Measurements from ENCODE around the gene CAPSL.
"Not testable (repeated sequence)": the region's sequence is repeated elsewhere in the genome, so short reads cannot be mapped to it uniquely, and the experiment has no call there.

Gene CAPSL

DNA sequence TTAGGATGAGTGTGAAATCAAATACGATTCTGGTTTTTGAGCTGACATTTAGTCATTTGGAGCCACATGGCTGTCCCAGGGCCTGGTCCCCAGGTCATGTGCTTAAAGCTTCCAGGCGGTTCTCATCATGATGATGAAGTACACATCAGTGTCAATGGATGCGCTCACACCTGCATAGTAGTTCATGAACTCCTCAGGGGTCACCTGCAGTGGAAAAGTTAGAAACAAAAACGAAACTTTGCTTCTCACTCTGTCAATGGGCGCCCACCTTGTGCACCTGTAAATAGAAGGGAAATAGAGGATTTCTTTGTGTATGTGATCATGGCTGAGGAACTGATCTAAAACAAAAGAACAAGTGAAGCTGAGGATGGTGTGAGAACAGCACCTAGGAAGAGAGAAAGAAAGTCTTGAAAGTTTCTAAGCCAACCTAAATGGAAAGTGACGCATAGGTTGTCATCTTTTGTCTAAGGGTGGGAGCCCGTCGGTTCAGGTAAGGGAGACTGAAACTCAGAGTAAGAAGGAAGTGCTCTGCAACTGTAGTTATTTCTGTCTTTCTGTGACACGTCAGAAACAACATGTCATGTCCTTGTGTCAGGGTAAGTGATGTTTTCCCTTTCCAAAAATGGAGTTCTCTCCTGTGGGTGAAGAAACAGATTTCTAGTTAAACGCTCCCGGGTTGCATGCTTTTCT, 33.8 kb downstream of the CAPSL start:
- DNase-seq = no peak

DNA sequence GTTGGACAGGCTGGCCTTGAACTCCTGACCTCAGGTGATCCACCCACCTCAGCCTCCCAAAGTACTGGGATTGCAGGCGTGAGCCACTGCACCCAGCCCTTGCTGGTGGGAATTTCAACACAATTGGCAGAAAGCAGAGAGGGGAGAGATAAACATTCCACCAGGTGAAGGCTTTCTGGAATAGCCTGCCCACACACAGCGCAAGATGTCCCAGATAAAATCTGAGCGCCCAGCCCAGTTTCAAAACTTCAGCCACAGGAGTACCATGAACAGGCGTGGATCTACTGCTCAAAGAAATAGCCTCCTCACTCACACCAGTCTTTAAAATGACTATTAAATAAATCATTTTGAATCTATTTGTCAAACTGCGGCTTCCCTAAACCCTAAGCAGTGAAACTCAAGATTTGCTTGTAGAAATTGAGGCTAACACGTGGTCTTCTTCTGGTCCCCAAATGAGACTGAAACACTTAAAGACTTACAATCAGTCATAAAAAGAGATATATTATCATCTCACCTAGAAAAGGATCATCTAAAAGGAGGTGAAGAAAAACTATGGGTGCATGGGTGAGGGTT, 34.7 kb downstream of the CAPSL start:
- no peak for DNase-seq

GRCh38 chr5:35902046-35902672, 36.3 kb downstream of the CAPSL start:
- no peak for DNase-seq

- DNase-seq = no peak
Measured at GRCh38 chr5:35900972-35901695, 37.3 kb downstream of the CAPSL start.

DNA sequence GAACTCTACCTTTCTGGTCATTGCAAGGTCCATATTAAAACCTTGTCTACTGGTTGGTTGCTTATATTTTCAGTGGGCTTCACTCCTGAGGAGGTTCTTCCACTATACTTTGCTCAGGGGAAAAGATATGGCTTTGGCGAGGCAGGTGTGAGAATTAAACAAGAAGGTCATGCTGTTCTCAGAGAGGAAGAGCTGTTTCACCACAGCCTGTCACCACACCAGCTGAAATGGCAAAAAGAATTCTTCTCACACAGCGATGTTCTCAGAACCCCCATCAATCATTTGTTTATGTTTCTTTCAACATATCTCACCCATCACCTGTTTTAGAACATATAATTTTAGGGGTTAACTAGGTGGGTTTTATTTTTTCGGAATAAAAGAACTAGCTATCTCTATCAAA, 38.6 kb downstream of the CAPSL start:
- DNase-seq = no peak

- DNase-seq = no peak
Measured at GRCh38 chr5:35898952-35899660, 39.3 kb downstream of the CAPSL start.

DNA sequence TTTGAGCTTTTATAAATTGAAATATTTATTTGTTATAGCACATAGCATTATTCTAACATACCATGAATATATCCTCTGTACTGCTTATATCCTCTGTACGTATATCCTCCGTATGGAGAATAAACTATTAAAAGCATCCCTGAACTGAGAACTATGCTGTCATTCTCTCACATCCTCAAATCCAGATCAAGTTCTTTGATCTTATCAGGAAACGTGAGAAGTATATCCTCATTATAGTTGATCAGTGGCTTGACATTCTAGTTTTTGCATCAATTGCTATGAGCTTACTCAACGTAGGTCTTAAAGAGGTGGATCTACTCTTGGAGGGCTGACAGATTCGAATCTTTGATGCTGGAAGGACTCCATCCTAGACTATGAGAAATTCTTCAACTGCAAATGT, 44.3 kb downstream of the CAPSL start:
- no peak for DNase-seq

GRCh38 chr5:35892799-35893198, 45.6 kb downstream of the CAPSL start:
- not testable (repeated sequence) for DNase-seq

DNA sequence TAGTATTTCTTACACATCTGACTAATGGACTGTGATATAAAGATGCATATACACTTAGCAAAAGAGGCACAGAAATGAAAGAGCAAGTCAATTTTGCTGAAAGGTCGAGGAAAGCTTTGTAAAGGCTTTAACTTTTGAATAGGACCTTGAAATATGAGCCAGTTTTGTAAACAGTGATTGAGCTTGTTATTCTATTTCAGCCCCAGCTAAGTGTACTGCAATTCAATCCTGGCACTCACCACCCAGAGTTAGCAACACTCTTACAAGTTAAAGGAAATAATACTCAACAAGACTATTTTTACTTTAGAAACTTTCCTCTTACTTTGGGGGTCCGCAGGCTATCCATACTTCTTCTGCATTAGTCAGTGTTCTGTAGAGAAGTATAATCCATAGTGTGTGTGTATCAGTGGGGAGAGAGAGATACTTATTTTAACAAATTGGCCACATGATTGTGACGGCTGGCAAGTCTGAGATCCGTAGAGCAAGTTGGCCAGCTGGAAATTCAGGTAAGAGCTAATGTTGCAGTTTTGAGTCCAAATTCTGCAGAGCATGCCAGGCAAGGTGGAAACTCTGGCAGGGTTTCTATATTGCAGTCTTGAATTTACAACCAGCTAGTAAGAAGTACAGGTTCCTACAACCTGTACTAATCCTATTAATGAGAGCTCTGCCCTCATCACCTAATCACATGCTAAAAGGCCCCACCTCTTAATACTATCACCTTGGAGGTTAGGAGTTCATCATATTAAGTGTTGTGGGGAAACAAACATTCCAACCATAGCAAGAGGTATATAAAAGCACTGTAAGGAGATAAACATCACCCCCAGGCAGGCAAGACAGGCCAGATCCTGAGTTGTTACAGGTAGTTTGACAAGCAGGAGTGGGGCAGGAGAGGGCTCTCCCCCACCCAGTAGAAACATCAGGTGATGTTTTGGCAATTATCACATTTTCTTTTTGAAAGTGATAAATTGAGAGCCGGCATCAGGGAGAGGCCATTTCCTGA, 48.1 kb downstream of the CAPSL start:
- DNase-seq = no peak

- no peak for DNase-seq
Measured at GRCh38 chr5:35887321-35888100, 50.9 kb downstream of the CAPSL start.

- no peak for DNase-seq
Measured at GRCh38 chr5:35886381-35886780, 52.0 kb downstream of the CAPSL start.

DNA sequence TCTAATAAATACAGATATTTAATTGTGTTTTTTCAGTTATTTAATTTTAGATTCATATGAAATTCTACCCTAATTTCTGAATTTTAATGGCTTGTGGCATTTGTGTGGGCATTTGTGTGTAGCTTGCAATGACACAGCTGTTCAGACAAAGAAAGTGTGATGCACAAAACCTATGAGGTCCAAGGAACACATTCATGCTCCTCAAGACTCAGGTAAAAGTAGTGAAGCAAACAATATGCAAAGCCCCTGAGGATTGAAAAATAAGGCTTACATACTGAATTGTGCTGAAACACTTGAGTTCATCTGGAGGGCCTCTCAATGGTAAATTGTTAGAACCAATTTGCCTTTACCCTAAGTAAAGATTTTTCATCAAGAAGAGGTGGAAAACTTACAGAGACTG, 53.6 kb downstream of the CAPSL start:
- no peak for DNase-seq

- peak; percentile 32 for DNase-seq
Measured at GRCh38 chr5:35884191-35884769, 54.1 kb downstream of the CAPSL start.

DNA sequence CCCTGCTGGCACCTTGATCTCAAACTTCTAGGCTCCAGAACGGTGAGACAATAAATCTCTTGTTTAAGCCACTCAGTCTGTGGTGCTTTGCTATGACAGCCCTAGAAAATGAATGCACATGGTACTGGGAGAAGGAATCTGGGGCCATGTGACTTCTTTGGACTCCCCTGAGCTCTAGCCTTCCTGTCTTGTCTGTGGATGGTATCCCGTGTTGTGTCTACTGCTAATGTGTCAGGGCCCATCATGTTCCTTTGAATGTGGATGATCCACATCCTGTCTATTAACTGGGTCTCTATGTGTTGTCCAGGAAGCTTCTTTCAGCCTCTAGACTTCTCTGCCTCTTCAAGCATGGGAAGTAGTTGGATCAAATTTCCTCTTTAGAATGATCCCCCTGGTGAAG, 56.7 kb downstream of the CAPSL start:
- DNase-seq = no peak

DNA sequence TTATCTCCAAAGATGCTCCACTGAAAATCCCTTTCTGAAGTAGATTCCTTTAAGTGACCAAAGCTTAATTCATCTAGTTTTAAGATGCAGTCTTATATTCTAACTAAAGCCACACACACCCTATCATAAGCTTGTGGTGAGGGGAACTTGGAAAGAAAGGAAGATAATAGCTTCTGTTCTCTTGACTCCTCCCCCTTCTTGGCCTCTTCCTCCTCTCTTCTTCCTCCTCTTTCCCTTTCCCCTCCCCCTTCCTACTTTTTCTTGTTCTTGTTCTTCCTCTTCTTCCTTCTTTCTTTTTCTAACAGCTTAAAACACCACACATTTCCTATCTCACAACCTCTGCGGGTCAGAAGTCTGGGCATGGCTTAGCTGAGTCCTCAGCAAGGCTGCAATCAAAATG, 58.3 kb downstream of the CAPSL start:
- DNase-seq = no peak

GRCh38 chr5:35879649-35880048, 58.8 kb downstream of the CAPSL start:
- DNase-seq = no peak

DNA sequence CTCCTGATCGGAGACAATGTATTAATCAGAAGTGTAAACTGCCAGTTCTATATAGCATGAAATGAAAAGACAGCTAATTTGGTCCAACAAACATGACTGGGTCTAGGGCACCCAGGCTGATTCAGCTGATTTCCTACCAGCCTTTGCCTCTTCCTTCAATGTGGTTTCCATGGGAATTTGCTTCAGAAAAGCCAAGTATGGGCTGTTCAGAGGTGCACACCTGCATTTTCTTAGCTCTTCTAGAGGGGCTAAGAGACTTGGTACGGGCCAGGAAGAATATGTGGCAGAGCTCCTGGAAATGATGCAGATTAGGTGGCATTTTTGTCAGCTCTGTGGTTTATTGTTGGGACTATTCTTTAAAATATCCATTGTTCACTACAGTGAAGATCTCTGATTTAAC, 59.3 kb downstream of the CAPSL start:
- no peak for DNase-seq

DNA sequence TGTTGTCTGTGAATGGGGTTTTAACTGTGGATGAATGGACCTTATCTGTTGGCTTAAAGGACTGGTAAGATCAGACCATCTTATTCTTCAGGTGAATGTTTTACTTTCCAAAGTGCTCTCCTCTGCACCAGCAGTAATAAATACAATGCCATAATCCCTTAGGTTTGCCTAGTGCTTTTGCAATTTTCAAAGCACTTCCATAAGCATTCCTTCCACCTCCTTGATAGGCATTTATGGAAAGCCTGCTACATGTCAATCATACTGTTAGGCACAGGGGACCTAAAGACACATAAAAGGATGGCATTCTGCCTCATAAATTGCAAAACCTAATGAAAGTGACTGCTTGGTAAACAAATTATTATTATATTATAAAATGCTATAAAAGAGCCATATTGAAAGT, 60.3 kb downstream of the CAPSL start:
- no peak for DNase-seq

DNA sequence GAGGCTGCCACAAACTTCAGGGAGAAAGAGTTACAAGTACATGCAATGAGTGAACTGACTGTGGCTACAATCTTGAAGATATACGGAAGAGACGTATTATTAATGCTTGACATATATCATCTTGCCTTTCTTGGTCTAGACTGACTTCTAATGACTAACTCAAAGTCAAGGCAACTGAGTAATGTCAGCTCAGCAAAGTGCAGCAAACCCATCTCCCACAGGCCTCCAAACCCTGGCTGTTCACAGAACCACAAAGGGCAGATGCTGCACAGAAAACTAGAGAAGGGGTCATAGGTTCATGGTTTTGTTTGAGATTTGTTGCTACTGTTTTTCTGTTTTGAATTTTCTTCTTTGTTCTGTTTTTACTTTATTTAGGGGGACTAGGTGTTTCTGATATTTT, 60.8 kb downstream of the CAPSL start:
- DNase-seq = no peak

- DNase-seq = no peak
Measured at GRCh38 chr5:35876922-35877321, 61.5 kb downstream of the CAPSL start.

DNA sequence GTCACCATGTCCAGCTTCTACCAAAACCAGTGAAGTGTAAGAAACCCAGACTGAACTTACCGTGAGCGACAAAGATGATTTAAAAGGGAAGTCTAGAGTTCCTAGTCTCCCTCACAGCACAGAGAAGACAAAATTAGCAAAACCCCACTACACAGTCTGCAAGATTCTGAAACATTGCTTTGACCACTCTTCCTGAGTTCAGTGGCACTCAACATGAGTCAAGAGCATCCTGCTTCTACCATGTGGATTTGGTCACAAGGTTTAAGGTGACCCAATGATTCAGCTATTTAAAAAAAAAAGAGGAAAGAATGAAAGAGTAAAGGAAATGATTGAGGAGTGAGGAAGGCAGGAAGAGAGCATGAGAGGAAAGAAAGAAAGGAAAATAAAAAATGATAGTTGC, 62.0 kb downstream of the CAPSL start:
- no peak for DNase-seq

Measured in amniotic stem cell (primary cell).